ENCODE data around the gene OR2T6. TPM values are rescaled to one million over a fixed set of nuclear protein-coding genes. Genes with fewer than 3 reads are reported as not detected.
"Not testable (repeated sequence)": the region's sequence is repeated elsewhere in the genome, so short reads cannot be mapped to it uniquely, and the experiment has no call there.

Gene OR2T6
- total RNA-seq: not detected

GRCh38 chr1:248375446-248375845 lies at the start of gene OR2T6:
Gene OR2T6, plus strand, starts transcription at chr1:248375746. Its CDS starts 11,863 bp downstream, at chr1:248387609.
- DNase-seq: no peak

- no peak for DNase-seq
Observed at GRCh38 chr1:248343451-248343850, 32.1 kb upstream of the OR2T6 start.

GRCh38 chr1:248348475-248348874 lies 27.1 kb upstream of the OR2T6 start, which contains the start of gene OR14C36:
Gene OR14C36, plus strand, starts transcription at chr1:248348775. Its CDS starts 0 bp downstream, at chr1:248348775.
- DNase-seq: no peak

GRCh38 chr1:248359415-248359814 lies 16.1 kb upstream of the OR2T6 start:
- DNase-seq: no peak

- no peak for DNase-seq
Observed at GRCh38 chr1:248361121-248361715, 14.3 kb upstream of the OR2T6 start, which contains the start of gene OR2T4. Gene OR2T4, plus strand, starts transcription at chr1:248361665. Its CDS starts 0 bp downstream, at chr1:248361665.

GRCh38 chr1:248366609-248367008 lies 8.9 kb upstream of the OR2T6 start:
- no peak for DNase-seq

GRCh38 chr1:248372394-248372793 lies 3.2 kb upstream of the OR2T6 start:
- no peak for DNase-seq

GRCh38 chr1:248373761-248374160 lies 1.8 kb upstream of the OR2T6 start:
- no peak for DNase-seq

- DNase-seq: no peak
Observed at GRCh38 chr1:248376916-248377315, 1.4 kb downstream of the OR2T6 start.

- DNase-seq: no peak
Observed at GRCh38 chr1:248380854-248381253, 5.3 kb downstream of the OR2T6 start.

- no peak for DNase-seq
Observed at GRCh38 chr1:248388426-248388825, 12.9 kb downstream of the OR2T6 start.

GRCh38 chr1:248393050-248393449 lies 17.5 kb downstream of the OR2T6 start:
- DNase-seq: no peak

GRCh38 chr1:248402748-248403147 lies 27.2 kb downstream of the OR2T6 start, which contains the start of gene OR2T1:
Gene OR2T1, plus strand, starts transcription at chr1:248403048. Its CDS starts 3,100 bp downstream, at chr1:248406148.
- DNase-seq: no peak

- no peak for DNase-seq
Observed at GRCh38 chr1:248404024-248404423, 28.5 kb downstream of the OR2T6 start.

- no peak for DNase-seq
Observed at GRCh38 chr1:248406721-248407692, 31.5 kb downstream of the OR2T6 start.

- no peak for DNase-seq
Observed at GRCh38 chr1:248416226-248416625, 40.7 kb downstream of the OR2T6 start.

- DNase-seq: no peak
Observed at GRCh38 chr1:248417854-248418253, 42.3 kb downstream of the OR2T6 start.

- no peak for DNase-seq
Observed at GRCh38 chr1:248421384-248421783, 45.8 kb downstream of the OR2T6 start.

GRCh38 chr1:248427526-248428191 lies 52.1 kb downstream of the OR2T6 start:
- not testable (repeated sequence) for DNase-seq

GRCh38 chr1:248428192-248428533 lies 52.6 kb downstream of the OR2T6 start:
- DNase-seq: not testable (repeated sequence)

GRCh38 chr1:248431683-248432082 lies 56.1 kb downstream of the OR2T6 start:
- not testable (repeated sequence) for DNase-seq

GRCh38 chr1:248432201-248432600 lies 56.7 kb downstream of the OR2T6 start:
- not testable (repeated sequence) for DNase-seq
